Endothelial cell of hepatic sinusoid (primary cell): ENCODE data around the gene DOCK3.
"Not testable (repeated sequence)": the region's sequence is repeated elsewhere in the genome, so short reads cannot be mapped to it uniquely, and the experiment has no call there.

Experiments used
- in situ Hi-C: cut with HindIII; loops from 2 replicates; pipeline ENCODE4 v1.10.0; 2017; ENCODE audit warnings: low sequenced_read_pairs

The DOCK3 gene

GRCh38 chr3:50649451-50649931 lies 25.2 kb upstream of the DOCK3 start:
- in situ Hi-C loops, result no loop called here

- in situ Hi-C loops, result no loop called here
These were observed 24.7 kb upstream of the DOCK3 start for GRCh38 chr3:50650018-50650417.

GRCh38 chr3:50651445-50651844 lies 23.3 kb upstream of the DOCK3 start:
- in situ Hi-C loops, result no loop called here

- in situ Hi-C loops, result no loop called here
These were observed 22.7 kb upstream of the DOCK3 start for GRCh38 chr3:50651920-50652529.

GRCh38 chr3:50652709-50653108 lies 22.0 kb upstream of the DOCK3 start:
- in situ Hi-C loops, result no loop called here

GRCh38 chr3:50653937-50654595 lies 20.7 kb upstream of the DOCK3 start:
- in situ Hi-C loops, result no loop called here

GRCh38 chr3:50655009-50655830 lies 19.5 kb upstream of the DOCK3 start:
- in situ Hi-C loops, result no loop called here

- in situ Hi-C loops, result no loop called here
These were observed 18.1 kb upstream of the DOCK3 start for GRCh38 chr3:50656417-50657195.

GRCh38 chr3:50657407-50657806 lies 17.3 kb upstream of the DOCK3 start:
- in situ Hi-C loops, result no loop called here

- in situ Hi-C loops, result no loop called here
These were observed 16.9 kb upstream of the DOCK3 start for GRCh38 chr3:50657816-50658215.

- in situ Hi-C loops, result no loop called here
These were observed 16.3 kb upstream of the DOCK3 start for GRCh38 chr3:50658416-50658815.

GRCh38 chr3:50658831-50659230 lies 15.9 kb upstream of the DOCK3 start:
- in situ Hi-C loops, result no loop called here

- in situ Hi-C loops, result no loop called here
These were observed 14.3 kb upstream of the DOCK3 start for GRCh38 chr3:50660386-50660785.

GRCh38 chr3:50661321-50661837 lies 13.3 kb upstream of the DOCK3 start:
- in situ Hi-C loops, result no loop called here

GRCh38 chr3:50662408-50662807 lies 12.3 kb upstream of the DOCK3 start:
- in situ Hi-C loops, result no loop called here

- in situ Hi-C loops, result no loop called here
These were observed 9.5 kb upstream of the DOCK3 start for GRCh38 chr3:50665081-50665840.

GRCh38 chr3:50665841-50666115 lies 8.9 kb upstream of the DOCK3 start:
- in situ Hi-C loops, result not testable (repeated sequence)

GRCh38 chr3:50666837-50667236 lies 7.9 kb upstream of the DOCK3 start:
- in situ Hi-C loops, result no loop called here

- in situ Hi-C loops, result no loop called here
These were observed 3.4 kb upstream of the DOCK3 start for GRCh38 chr3:50671331-50671730.

GRCh38 chr3:50672656-50673055 lies 2.1 kb upstream of the DOCK3 start:
- in situ Hi-C loops, result no loop called here
